Prostate gland (tissue), 2 donors: ENCODE results near the gene CKAP2L.
A peak's percentile ranks its signal among the peaks of the same experiment; 100 is the strongest.

Experiments
- POLR2A ChIP-seq: fragments of 450-650 bp; IDR thresholded peaks from one replicate; pipeline ENCODE4 v1.6.1; 2016; ENCODE audit warnings: antibody characterized with exemption, mild to moderate bottlenecking
- POLR2AphosphoS5 ChIP-seq: sonication (generic); formaldehyde crosslinking; IDR thresholded peaks from one replicate; pipeline ENCODE4 v1.6.1; 2017; ENCODE audit warnings: antibody characterized with exemption
- TF ChIP-seq, protein P1 (sequence below), 4 experiments: fragments of 200-600 bp in 2 of 4; fragments of 450-650 bp in 2 of 4; sonication (generic) in 2 of 4; IDR thresholded peaks; 1 replicate in 3 of 4; 2 replicates in 1 of 4; pipeline ENCODE4 v1.5.1; 2016 to 2019; ENCODE audit warnings: antibody characterized with exemption in 4 of 4, mild to moderate bottlenecking in 2 of 4, moderate library complexity in 2 of 4

DNA sequence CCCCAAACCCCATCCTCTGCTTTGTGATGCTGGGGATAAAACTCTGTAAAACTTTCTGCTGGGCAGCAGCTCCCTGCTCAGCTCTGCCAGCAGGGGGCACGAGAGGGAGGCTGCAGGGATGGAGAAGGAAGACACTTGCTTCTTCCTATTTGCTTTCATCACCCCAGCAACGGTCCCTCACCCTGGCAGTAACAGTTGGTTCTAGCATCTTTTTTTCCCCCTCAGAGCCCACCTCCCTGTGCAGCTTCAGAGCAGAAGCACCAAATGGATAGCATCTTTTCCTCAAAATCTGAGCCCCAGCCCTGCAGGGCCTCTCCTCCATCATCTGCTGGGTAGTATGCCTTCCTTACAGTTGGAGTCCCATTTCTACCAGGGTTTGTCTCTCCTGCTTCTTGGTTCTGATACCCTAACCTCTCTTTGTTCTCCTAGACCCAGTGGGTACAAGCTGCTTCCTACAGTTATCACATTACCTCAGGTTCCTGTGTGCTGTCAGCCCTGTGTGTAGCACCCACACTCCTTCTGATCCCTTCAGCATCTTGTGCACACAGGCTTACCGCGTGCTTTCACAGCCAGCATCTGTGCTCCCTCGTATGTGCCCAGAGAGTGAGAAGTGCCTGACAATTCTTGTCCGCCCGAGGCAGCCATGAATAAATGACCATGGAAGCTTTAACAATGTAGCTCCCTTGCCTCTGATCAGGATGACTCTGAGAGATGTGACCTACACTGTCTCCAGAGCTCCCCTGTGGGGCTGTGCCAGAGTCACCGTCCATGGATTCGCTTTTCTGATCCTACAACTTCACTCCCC, 14.5 kb downstream of the CKAP2L start:
- no peak for TF ChIP-seq POLR2A
- TF ChIP-seq, protein P1, sequence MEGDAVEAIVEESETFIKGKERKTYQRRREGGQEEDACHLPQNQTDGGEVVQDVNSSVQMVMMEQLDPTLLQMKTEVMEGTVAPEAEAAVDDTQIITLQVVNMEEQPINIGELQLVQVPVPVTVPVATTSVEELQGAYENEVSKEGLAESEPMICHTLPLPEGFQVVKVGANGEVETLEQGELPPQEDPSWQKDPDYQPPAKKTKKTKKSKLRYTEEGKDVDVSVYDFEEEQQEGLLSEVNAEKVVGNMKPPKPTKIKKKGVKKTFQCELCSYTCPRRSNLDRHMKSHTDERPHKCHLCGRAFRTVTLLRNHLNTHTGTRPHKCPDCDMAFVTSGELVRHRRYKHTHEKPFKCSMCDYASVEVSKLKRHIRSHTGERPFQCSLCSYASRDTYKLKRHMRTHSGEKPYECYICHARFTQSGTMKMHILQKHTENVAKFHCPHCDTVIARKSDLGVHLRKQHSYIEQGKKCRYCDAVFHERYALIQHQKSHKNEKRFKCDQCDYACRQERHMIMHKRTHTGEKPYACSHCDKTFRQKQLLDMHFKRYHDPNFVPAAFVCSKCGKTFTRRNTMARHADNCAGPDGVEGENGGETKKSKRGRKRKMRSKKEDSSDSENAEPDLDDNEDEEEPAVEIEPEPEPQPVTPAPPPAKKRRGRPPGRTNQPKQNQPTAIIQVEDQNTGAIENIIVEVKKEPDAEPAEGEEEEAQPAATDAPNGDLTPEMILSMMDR (IDR thresholded peaks at IDR 0.05): peak; percentile 57 to 80 (median 72)
- TF ChIP-seq POLR2AphosphoS5: no peak
